Panc1 (cell line): Measurements from ENCODE around the gene SND1. TPM values are rescaled to one million over a fixed set of nuclear protein-coding genes. Genes with fewer than 3 reads are reported as not detected.

Experiments
- ATAC-seq: fragments of 200-7000 bp; cut with Tn5 transposase; 2 replicates; pipeline ENCODE4 v1.9.1; 2020; ENCODE audit warnings: mild to moderate bottlenecking, moderate library complexity
- BruUV-seq: library from RNA; stranded (reverse); fragments of 400-500 nt; replicated peaks from 2 replicates; lab custom pipeline; 2021; lab: Mats Ljungman, UMichigan
- CTCF ChIA-PET: fragments of 300-600 bp; sonication (Branson Sonifier 250); formaldehyde crosslinking; loops from one replicate; lab custom pipeline; 2022; ENCODE audit warnings: antibody characterized with exemption; lab: Charles Lee
- POLR2A ChIA-PET: fragments of 300-600 bp; sonication (Branson Sonifier 250); formaldehyde crosslinking; loops from one replicate; lab custom pipeline; 2022; ENCODE audit warnings: antibody characterized with exemption; lab: Charles Lee
- DNase-seq: peaks from one replicate; pipeline ENCODE4 v3.0.0-alpha.2; 2010; ENCODE audit warnings: low read depth, low spot score
- H3K27ac ChIP-seq: 2 replicates; pipeline ENCODE4 v1.5.1; 2011; ENCODE audit warnings: mild to moderate bottlenecking, low read length, inconsistent platforms
- H3K27me3 ChIP-seq: fragments of 200-500 bp; sonication (Bioruptor generic); 2 replicates; pipeline ENCODE4 v1.6.0; 2014; ENCODE audit warnings: low read length, inconsistent platforms; ENCODE audit not compliant: control insufficient read depth, insufficient read depth
- H3K36me3 ChIP-seq: fragments of 200-500 bp; sonication (Bioruptor generic); 2 replicates; pipeline ENCODE4 v1.5.1; 2014; ENCODE audit warnings: inconsistent platforms, mild to moderate bottlenecking, low read length, moderate library complexity; ENCODE audit not compliant: control insufficient read depth, insufficient read depth
- H3K4me1 ChIP-seq: 2 replicates; pipeline ENCODE4 v1.5.1; 2011; ENCODE audit warnings: inconsistent platforms, mild to moderate bottlenecking, low read length, moderate library complexity; ENCODE audit not compliant: control insufficient read depth, insufficient read depth
- H3K4me3 ChIP-seq, 2 experiments: 2 replicates each; pipeline ENCODE4 v1.5.1; 2011 to 2012; ENCODE audit warnings: low read depth in 2 of 2, low read length in 2 of 2, mild to moderate bottlenecking in 2 of 2, inconsistent platforms in 1 of 2, moderate library complexity in 1 of 2
- H3K9me3 ChIP-seq: fragments of 200-500 bp; sonication (Bioruptor generic); 2 replicates; pipeline ENCODE4 v1.5.1; 2014; ENCODE audit warnings: low read depth, mild to moderate bottlenecking, inconsistent platforms, low read length, moderate library complexity; ENCODE audit not compliant: control insufficient read depth, insufficient read depth
- CTCF ChIP-seq: fragments of 450-650 bp; IDR thresholded peaks from 2 replicates; pipeline ENCODE4 v1.5.1; 2017; ENCODE audit warnings: mild to moderate bottlenecking
- POLR2AphosphoS5 ChIP-seq: IDR thresholded peaks from 2 replicates; pipeline ENCODE4 v1.6.1; 2012; ENCODE audit warnings: mild to moderate bottlenecking, low read depth, low read length, moderate library complexity
- REST ChIP-seq, 2 experiments: IDR thresholded peaks; 2 replicates each; pipeline ENCODE4 v1.6.1; 2011 to 2012; ENCODE audit warnings: low read depth in 2 of 2, control low read depth in 1 of 2, low read length in 1 of 2, mild to moderate bottlenecking in 1 of 2, moderate library complexity in 1 of 2; ENCODE audit not compliant: insufficient read depth in 1 of 2
- SIN3A ChIP-seq: IDR thresholded peaks from 2 replicates; pipeline ENCODE4 v1.6.1; 2012; ENCODE audit warnings: low read depth, mild to moderate bottlenecking, low read length, moderate library complexity, borderline replicate concordance; ENCODE audit not compliant: insufficient read depth
- TCF7L2 ChIP-seq: IDR thresholded peaks from 2 replicates; pipeline ENCODE4 v1.6.1; 2011; ENCODE audit warnings: mild to moderate bottlenecking, low read depth, low read length, inconsistent platforms
- in situ Hi-C: cut with HindIII; loops from 2 replicates; pipeline ENCODE4 v1.10.0; 2016; ENCODE audit warnings: low sequenced_read_pairs, low pct_unique_long_range_greater_than_20kb
- intact Hi-C: fragments of 100-400 bp; cut with micrococcal nuclease; formaldehyde crosslinking; loops from one replicate; pipeline ENCODE4 v1.10.0; 2022; ENCODE audit not compliant: unreplicated experiment
- total RNA-seq: library from RNA; stranded (reverse); gene quantifications from one replicate; pipeline ENCODE4 v1.2.1, GENCODE V29; 2021; ENCODE audit not compliant: unreplicated experiment

SND1 gene
- total RNA-seq, 1 experiment from 2014 or later = 176 TPM

DNA sequence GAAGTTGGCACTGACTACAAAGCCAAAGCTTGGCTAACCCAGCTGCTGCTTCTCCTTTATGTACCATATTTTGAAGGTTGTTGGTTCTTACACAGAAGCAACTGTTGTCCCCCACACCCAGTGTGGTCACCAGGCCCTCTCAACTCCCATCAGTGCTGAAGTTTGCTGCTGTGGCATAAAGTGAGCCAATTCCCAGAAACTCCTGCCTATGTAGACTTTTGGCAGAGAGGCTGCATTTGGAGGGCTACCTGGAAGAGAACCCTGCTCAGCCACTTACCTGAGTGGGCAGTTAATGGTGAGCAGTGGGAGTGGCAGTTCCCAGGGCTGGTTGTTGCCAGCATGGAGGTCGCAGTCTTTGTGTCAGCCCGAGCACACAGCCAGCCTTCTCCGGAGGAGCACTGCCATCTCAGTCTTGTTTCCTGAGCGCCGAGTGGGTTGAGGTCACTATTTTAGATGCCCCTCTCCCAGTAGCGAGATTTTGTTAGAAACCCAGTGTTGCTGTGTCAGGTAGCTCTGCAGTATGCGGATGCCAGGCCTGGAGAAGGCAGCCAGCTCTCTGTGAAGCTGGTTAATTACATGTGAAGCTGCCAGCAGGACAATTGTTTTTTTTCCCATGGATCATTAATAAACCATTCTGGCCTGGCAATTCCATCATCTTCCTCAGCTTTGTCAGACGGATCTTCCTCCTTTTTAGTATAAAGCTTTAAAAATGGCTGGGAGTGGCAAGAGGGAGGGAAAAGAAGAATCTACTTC is 354.7 kb downstream of the SND1 start:
- intact Hi-C loops (no loop called here), in situ Hi-C loops (no loop called here)
- ChIA-PET POLR2A (no interaction called here), CTCF (no interaction called here)
- H3K27me3 ChIP-seq = no peaks in the 10 kb centered on the region
- H3K4me1 ChIP-seq = no peaks in the 10 kb centered on the region
- no peak for DNase-seq
- H3K36me3 ChIP-seq = no peaks in the 10 kb centered on the region; the same call in 1 of the 2 replicates
- H3K27ac ChIP-seq = no peak overlapping the region
- no peak for TF ChIP-seq SIN3A
- TF ChIP-seq CTCF = no peak
- no peak for TF ChIP-seq TCF7L2
- TF ChIP-seq REST (IDR thresholded peaks at IDR 0.05; ENCODE audit: insufficient read depth in 1 of 2, low read depth in 2 of 2, low read length in 1 of 2) = no peak
- no peak for TF ChIP-seq POLR2AphosphoS5
- no peak overlapping the region for H3K4me3 ChIP-seq
- BruUV-seq = no TSS peak
- no peaks in the 10 kb centered on the region for H3K9me3 ChIP-seq
- no peak for ATAC-seq

DNA sequence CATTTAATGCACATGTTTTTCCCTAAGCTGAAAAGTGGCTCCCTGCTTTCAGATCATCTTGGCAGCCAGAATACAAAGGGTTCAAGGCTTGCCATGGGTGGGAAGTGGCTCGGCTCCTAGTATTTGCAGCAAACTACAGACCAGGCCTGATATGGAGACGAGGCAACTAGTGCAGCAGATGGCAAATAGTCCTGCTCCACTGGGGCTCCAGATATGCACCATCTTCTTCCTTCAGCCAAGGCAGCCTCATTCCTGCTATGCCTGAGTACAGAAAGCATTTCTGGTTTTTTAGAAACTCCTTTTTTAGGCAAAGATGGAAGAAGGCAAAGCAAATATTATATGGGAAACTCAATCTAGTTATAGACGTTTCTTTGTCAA is 355.3 kb downstream of the SND1 start:
- TF ChIP-seq REST (IDR thresholded peaks at IDR 0.05; ENCODE audit: insufficient read depth in 1 of 2, low read depth in 2 of 2, low read length in 1 of 2) = no peak
- TF ChIP-seq TCF7L2 = no peak
- TF ChIP-seq SIN3A = no peak
- H3K27me3 ChIP-seq = no peaks in the 10 kb centered on the region
- BruUV-seq = no TSS peak
- H3K27ac ChIP-seq = no peak overlapping the region
- H3K4me3 ChIP-seq = no peak overlapping the region
- in situ Hi-C loops = no loop called here
- no peaks in the 10 kb centered on the region; the same call in 1 of the 2 replicates for H3K36me3 ChIP-seq
- DNase-seq (no peak), ATAC-seq (no peak)
- intact Hi-C loops = no loop called here
- no peaks in the 10 kb centered on the region for H3K4me1 ChIP-seq
- POLR2A ChIA-PET = no interaction called here
- no peaks in the 10 kb centered on the region for H3K9me3 ChIP-seq
- CTCF ChIA-PET = no interaction called here
